GM20000 (cell line): ENCODE measurements around the gene CARMIL1.

ENCODE experiments used
- DNase-seq: peaks from one replicate; pipeline ENCODE4 v3.0.0; 2012; ENCODE audit warnings: low spot score
- CTCF ChIP-seq: IDR thresholded peaks from 2 replicates; pipeline ENCODE4 v1.5.1; 2012; ENCODE audit warnings: mild to moderate bottlenecking, control low read depth; ENCODE audit errors: extremely low read depth, missing control alignments

Gene CARMIL1

GRCh38 chr6:25660512-25660911, 381.3 kb downstream of the CARMIL1 start:
- no peak for TF ChIP-seq CTCF
- DNase-seq = no peak

- DNase-seq = no peak
- no peak for TF ChIP-seq CTCF
Observed at GRCh38 chr6:25661129-25661779, 382.1 kb downstream of the CARMIL1 start.

- DNase-seq = no peak
- no peak for TF ChIP-seq CTCF
Observed at GRCh38 chr6:25665455-25665854, 386.3 kb downstream of the CARMIL1 start.

GRCh38 chr6:25669413-25669812, 390.2 kb downstream of the CARMIL1 start:
- TF ChIP-seq CTCF = no peak
- no peak for DNase-seq
